ENCODE data around the gene UNC5B. TPM values are rescaled to one million over a fixed set of nuclear protein-coding genes. Genes with fewer than 3 reads are reported as not detected.

Gene UNC5B
- total RNA-seq, 1 donor from 2014 or later: 13.1 TPM

DNA sequence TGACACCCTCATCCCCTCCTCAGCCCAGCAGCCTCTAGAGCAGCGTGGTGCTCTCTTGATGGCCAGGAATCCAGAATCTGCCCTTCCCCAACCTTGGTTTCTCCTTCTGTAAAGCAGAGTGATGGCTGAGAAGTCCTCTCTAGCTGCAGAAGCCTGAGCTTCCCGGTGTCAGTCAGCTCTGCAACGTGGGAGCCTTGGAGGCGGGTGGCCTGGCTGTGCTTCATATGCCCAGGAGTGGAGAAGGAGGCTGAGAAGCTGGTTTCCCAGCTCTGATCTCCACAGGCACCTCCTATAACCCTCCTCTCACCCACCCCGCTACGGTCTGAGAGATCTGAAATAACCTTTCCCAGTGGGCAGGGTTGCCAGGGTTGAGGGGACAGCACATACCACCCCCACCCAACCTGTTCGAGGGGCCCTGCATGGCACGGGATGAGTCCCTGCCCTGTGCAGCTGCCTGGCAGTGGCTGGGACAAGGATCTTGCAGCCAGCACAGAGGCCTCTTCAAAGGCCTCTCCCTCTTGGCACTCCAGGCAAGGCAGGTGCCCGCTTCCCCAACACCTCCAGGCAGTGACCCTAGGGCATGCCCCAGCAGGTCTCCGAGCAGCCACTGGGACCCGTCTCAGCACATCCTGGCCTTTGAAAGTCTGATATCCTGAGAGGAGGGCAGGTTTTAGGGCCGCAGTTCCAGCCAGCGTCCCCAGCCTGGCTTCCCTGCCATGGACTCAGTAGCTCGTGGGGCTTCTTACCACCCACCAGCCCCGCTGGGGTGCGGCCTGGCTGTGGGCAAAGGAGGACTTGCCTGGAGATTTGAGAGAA is 88.4 kb downstream of the UNC5B start:
- H3K4me3 Mint-ChIP-seq (ENCODE audit: unreplicated experiment): no peak overlapping the region
- H3K27ac Mint-ChIP-seq (ENCODE audit: unreplicated experiment): no peak overlapping the region
- no peaks in the 10 kb centered on the region for H3K4me1 Mint-ChIP-seq (ENCODE audit: unreplicated experiment)
- H3K36me3 Mint-ChIP-seq (ENCODE audit: unreplicated experiment): peaks cover 2% of the 10 kb centered on the region
- no peak for DNase-seq (ENCODE audit: extremely low spot score, unreplicated experiment)
- TF ChIP-seq, protein P1, sequence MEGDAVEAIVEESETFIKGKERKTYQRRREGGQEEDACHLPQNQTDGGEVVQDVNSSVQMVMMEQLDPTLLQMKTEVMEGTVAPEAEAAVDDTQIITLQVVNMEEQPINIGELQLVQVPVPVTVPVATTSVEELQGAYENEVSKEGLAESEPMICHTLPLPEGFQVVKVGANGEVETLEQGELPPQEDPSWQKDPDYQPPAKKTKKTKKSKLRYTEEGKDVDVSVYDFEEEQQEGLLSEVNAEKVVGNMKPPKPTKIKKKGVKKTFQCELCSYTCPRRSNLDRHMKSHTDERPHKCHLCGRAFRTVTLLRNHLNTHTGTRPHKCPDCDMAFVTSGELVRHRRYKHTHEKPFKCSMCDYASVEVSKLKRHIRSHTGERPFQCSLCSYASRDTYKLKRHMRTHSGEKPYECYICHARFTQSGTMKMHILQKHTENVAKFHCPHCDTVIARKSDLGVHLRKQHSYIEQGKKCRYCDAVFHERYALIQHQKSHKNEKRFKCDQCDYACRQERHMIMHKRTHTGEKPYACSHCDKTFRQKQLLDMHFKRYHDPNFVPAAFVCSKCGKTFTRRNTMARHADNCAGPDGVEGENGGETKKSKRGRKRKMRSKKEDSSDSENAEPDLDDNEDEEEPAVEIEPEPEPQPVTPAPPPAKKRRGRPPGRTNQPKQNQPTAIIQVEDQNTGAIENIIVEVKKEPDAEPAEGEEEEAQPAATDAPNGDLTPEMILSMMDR (IDR thresholded peaks at IDR 0.05): no peak
- no peaks in the 10 kb centered on the region for H3K9me3 Mint-ChIP-seq (ENCODE audit: unreplicated experiment)
- no peaks in the 10 kb centered on the region for H3K27me3 Mint-ChIP-seq (ENCODE audit: unreplicated experiment)

DNA sequence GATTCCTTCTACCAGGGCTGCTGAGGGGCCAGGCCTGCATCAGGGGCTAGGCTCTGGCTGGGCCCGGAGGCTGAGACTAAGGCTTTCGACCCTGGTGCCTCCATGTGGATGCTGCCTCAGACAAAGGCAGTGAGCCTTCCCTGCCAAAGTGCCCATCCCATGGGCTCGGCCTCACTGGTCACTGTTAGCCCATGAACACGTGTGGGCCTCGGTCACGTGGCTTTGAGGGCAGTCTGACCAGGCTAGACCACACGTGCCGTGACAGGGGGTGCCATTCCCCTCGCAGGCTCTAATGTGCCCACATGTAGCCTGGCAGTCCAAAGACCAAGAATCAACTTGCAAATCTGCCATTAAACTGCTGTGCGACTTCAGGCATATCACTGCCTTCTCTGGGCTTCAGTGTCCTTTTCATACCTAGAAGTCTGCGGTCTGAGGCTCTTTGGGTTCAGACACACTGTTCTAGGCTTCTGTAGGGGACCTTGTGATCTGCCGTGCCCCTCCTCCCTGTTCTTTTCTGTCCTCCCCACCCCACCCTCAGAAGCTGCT is 89.1 kb downstream of the UNC5B start:
- Mint-ChIP-seq H3K27ac (ENCODE audit: unreplicated experiment) (no peak overlapping the region), H3K9me3 (ENCODE audit: unreplicated experiment) (no peaks in the 10 kb centered on the region), H3K4me3 (ENCODE audit: unreplicated experiment) (no peak overlapping the region), H3K4me1 (ENCODE audit: unreplicated experiment) (no peaks in the 10 kb centered on the region), H3K36me3 (ENCODE audit: unreplicated experiment) (peaks cover 2% of the 10 kb centered on the region), H3K27me3 (ENCODE audit: unreplicated experiment) (no peaks in the 10 kb centered on the region)
- DNase-seq (ENCODE audit: extremely low spot score, unreplicated experiment): no peak
- TF ChIP-seq, protein P1 (IDR thresholded peaks at IDR 0.05): no peak

DNA sequence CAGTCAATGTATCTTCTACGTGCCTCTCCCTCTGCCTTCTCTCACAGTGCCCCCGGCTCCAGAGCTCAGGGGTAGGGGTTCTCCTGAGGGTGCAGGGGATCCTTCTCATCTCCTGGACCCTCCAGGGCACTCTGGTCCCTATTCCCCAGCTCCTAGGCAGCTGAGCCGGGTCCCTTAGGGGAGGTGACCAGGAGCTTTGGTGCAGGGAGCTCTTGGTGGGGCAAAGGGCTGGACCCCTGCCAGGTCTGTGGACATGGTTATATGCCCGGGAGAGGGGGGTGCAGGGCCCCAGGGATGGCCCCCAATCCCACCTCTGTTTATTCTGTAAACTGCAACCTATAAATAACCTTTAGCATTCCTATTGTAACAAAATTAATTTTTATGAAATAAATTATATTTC is 90.1 kb downstream of the UNC5B start:
- H3K4me1 Mint-ChIP-seq (ENCODE audit: unreplicated experiment): no peaks in the 10 kb centered on the region
- H3K36me3 Mint-ChIP-seq (ENCODE audit: unreplicated experiment): peaks cover 2% of the 10 kb centered on the region
- H3K4me3 Mint-ChIP-seq (ENCODE audit: unreplicated experiment): no peak overlapping the region
- H3K27me3 Mint-ChIP-seq (ENCODE audit: unreplicated experiment): no peaks in the 10 kb centered on the region
- no peaks in the 10 kb centered on the region for H3K9me3 Mint-ChIP-seq (ENCODE audit: unreplicated experiment)
- DNase-seq (ENCODE audit: extremely low spot score, unreplicated experiment): no peak
- H3K27ac Mint-ChIP-seq (ENCODE audit: unreplicated experiment): no peak overlapping the region
- TF ChIP-seq, protein P1 (IDR thresholded peaks at IDR 0.05): no peak

DNA sequence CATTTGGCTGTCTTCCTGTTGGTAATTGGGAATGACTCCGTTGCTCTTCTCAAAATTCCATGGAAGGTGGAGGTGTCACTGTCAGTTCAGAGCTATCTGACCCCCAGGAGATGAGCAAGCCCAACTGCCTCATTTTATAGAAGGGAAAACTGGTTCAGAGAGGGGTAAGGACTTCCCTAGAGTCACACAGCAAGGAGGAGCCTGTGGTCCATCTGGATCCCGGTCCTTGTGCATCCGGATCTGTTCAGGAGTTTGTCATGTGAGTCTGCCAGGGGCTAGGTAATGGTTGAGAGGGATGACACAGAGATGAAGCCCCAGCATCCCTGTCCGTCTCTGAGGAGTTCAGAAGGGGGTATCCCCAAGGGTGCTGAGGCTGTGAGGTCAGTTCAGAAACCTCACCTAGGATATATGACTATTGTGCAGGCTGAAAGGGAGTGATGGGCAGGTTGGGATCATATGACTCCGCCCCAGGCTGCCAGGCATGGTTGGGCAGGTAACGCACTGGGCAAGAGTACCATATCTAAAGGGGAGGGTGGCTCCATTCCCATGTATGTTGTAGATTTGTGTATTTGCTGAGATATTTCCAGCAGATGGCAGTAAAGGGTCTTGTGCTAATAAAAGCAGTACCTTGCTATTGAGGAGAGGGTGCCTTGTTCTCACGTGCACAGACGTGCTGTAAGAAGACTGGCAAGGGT is 90.7 kb downstream of the UNC5B start:
- TF ChIP-seq, protein P1 (IDR thresholded peaks at IDR 0.05): peak; percentile 64
- Mint-ChIP-seq H3K4me3 (ENCODE audit: unreplicated experiment) (no peak overlapping the region), H3K27ac (ENCODE audit: unreplicated experiment) (no peak overlapping the region), H3K9me3 (ENCODE audit: unreplicated experiment) (no peaks in the 10 kb centered on the region), H3K4me1 (ENCODE audit: unreplicated experiment) (no peaks in the 10 kb centered on the region), H3K36me3 (ENCODE audit: unreplicated experiment) (peaks cover 2% of the 10 kb centered on the region), H3K27me3 (ENCODE audit: unreplicated experiment) (no peaks in the 10 kb centered on the region)
- no peak for DNase-seq (ENCODE audit: extremely low spot score, unreplicated experiment)

DNA sequence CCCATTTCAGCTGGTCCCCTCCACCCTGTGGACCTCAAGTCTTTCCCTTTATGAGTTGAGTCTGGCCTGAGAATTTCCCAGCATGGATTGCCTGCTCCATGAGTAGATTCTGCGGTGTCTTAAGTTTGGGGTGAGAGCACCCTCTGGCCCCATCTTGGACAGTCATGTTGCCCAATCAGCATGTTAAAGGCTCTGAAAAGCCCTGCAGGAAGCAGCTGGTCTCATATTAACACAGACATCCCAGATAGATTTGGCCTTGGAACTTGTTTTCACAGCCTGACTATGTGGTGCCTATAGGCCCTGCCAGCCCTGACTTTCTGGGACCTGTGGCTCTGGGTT is 91.2 kb downstream of the UNC5B start:
- no peak overlapping the region for H3K4me3 Mint-ChIP-seq (ENCODE audit: unreplicated experiment)
- no peak for DNase-seq (ENCODE audit: extremely low spot score, unreplicated experiment)
- no peaks in the 10 kb centered on the region for H3K27me3 Mint-ChIP-seq (ENCODE audit: unreplicated experiment)
- H3K9me3 Mint-ChIP-seq (ENCODE audit: unreplicated experiment): no peaks in the 10 kb centered on the region
- TF ChIP-seq, protein P1 (IDR thresholded peaks at IDR 0.05): no peak
- peaks cover 2% of the 10 kb centered on the region for H3K36me3 Mint-ChIP-seq (ENCODE audit: unreplicated experiment)
- H3K27ac Mint-ChIP-seq (ENCODE audit: unreplicated experiment): no peak overlapping the region
- H3K4me1 Mint-ChIP-seq (ENCODE audit: unreplicated experiment): no peaks in the 10 kb centered on the region
